AG04449 (cell line): Measurements from ENCODE around the gene SPIRE2.

ENCODE experiments used
- CTCF ChIA-PET: fragments of 350-600 bp; formaldehyde crosslinking; extraction: SDS; loops from one replicate; lab custom pipeline; 2021; ENCODE audit warnings: antibody characterized with exemption; lab: Yijun Ruan, JAX
- POLR2A ChIA-PET: fragments of 400-600, 350-600 bp; formaldehyde crosslinking; extraction: SDS; loops from one replicate; lab custom pipeline; 2020; ENCODE audit warnings: antibody characterized with exemption, inconsistent platforms; lab: Yijun Ruan, JAX
- DNase-seq: peaks from one replicate; pipeline ENCODE4 v3.0.0-alpha.2; 2010; ENCODE audit warnings: low read depth, low spot score
- H3K4me3 ChIP-seq: 2 replicates; pipeline ENCODE4 v1.5.1; 2011; ENCODE audit warnings: low read depth, mild to moderate bottlenecking, control low read depth, low read length
- TF ChIP-seq, protein P1 (sequence below): IDR thresholded peaks from one replicate; pipeline ENCODE4 v1.5.1; 2011; ENCODE audit warnings: mild to moderate bottlenecking, moderate library complexity, low read length, control low read depth, inconsistent platforms; ENCODE audit not compliant: insufficient read depth; ENCODE audit errors: missing control alignments

Gene SPIRE2

DNA sequence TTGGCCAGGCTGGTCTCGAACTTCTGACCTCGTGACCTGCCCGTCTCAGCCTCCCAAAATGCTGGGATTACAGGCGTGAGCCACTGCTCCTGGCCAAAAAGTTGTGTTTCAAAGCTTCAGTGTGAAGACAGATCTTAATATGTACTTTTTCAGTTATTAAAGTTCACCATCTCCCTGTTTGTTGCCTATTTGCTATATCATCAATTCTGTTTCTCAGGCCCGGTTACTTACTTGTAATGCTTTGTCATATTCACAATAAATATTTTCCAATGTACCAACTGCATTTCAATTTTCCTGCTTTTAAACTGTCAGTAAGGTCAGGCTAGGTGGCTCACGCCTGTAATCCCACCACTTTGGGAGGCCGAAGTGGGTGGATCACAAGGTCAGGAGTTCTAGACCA, 34.3 kb upstream of the SPIRE2 start:
- no peak overlapping the region for H3K4me3 ChIP-seq
- ChIA-PET CTCF (interaction anchor here (0.5 to 7.5 kb wide), 15 partner anchors 8 to 110 kb away, joined by 3 to 101 read pairs (median 4); partner anchors contain the start of gene SPATA2L), POLR2A (no interaction called here)
- no peak for DNase-seq
- TF ChIP-seq, protein P1, sequence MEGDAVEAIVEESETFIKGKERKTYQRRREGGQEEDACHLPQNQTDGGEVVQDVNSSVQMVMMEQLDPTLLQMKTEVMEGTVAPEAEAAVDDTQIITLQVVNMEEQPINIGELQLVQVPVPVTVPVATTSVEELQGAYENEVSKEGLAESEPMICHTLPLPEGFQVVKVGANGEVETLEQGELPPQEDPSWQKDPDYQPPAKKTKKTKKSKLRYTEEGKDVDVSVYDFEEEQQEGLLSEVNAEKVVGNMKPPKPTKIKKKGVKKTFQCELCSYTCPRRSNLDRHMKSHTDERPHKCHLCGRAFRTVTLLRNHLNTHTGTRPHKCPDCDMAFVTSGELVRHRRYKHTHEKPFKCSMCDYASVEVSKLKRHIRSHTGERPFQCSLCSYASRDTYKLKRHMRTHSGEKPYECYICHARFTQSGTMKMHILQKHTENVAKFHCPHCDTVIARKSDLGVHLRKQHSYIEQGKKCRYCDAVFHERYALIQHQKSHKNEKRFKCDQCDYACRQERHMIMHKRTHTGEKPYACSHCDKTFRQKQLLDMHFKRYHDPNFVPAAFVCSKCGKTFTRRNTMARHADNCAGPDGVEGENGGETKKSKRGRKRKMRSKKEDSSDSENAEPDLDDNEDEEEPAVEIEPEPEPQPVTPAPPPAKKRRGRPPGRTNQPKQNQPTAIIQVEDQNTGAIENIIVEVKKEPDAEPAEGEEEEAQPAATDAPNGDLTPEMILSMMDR = no peak

DNA sequence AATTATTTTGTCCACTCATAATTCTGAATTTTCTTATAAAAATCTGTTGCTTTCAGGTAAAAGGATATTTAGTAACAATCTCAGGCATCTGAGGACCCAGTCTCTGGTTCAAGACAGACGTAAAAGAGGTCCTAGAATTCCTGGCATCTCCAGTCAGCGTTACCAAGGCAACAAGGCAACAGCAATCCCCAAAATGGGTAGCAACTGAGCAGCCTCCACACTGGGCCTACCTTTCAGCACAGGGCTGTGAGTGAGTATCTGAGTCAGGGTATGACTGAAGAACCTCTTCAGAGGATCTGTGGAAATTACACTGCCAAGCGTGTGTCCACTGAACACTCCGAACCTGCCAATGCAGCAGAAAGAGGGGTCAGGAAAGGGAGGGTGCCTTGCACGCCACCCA, 32.6 kb upstream of the SPIRE2 start:
- POLR2A ChIA-PET = no interaction called here
- no peak overlapping the region for H3K4me3 ChIP-seq
- CTCF ChIA-PET = interaction anchor here (4.3 to 7.5 kb wide), 2 partner anchors 89 to 96 kb away, joined by 46 to 101 read pairs; partner anchors contain the start of gene SPATA2L
- no peak for DNase-seq
- TF ChIP-seq, protein P1 = no peak

DNA sequence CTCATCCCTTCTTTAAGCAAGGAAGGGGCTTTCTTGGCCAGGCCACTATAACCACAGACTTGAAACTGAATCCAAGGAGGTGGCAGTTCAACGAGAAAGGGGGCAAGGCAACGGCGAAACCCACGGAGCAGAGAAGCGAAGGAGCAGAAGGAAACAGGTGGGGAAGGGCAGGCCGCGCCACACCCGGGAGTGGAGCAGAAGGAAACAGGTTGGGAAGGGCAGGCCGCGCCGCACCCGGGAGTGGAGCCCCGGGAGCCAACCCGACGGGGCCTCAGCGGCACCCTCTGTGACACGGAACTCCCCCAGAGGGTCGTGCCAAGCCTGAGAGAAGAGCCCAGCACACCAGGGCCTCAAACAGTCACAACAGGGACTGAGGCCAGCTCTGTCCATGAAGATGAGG, 32.2 kb upstream of the SPIRE2 start:
- POLR2A ChIA-PET = no interaction called here
- no peak for DNase-seq
- H3K4me3 ChIP-seq = no peak overlapping the region
- TF ChIP-seq, protein P1 = no peak
- CTCF ChIA-PET = interaction anchor here (1.7 kb wide), 1 partner anchor 90 kb away, joined by 3 read pairs; no protein-coding TSS in a partner anchor

DNA sequence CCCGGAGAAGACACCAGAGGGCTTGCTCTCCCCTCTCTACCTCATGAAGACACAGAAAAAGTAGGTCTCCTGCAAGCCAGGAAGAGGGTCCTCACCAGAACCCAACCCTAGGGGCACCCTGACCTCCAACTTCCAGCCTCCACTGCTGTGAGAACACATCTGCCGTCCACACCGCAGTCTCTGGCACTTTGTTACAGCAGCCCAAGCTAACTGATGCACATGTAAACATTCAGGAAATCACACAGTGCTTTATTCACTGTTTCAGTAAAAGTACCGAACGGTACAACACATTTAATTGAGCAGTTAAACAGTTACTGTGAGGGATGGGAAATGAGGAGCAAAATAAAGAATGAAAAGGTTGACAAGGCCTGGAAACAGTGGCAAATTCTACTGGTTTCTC, 30.1 kb upstream of the SPIRE2 start:
- POLR2A ChIA-PET = no interaction called here
- TF ChIP-seq, protein P1 = no peak
- no peak overlapping the region for H3K4me3 ChIP-seq
- no peak for DNase-seq
- CTCF ChIA-PET = interaction anchor here (1.3 kb wide), 1 partner anchor 62 kb away, joined by 3 read pairs; no protein-coding TSS in a partner anchor

DNA sequence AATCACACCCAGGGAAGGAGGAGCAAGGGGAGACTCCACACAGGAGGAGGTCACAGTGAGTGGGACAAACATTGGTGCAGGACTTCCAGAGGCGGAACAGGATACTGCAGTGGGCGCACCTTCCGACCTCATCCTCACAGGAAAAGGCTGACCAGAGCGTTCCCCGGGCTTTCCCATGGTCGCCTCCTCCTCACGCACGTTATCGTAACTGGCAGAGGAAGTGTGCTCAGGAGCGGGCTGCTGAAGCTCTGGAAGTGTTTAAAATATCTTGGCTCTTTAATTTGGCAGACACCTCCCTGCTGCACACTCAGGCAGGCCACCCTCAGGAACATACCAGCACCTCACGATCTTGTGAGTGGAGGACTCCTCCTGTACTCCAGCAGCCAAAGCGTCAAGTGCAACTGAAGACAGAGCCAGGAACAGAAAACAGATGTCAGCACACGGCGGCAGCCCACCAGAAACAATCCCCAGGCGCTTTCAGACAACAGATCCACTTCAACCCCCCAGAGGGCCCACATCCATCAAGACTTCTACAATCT, 29.4 kb upstream of the SPIRE2 start:
- TF ChIP-seq, protein P1 = no peak
- no peak for DNase-seq
- CTCF ChIA-PET = interaction anchor here (1.3 kb wide), 1 partner anchor 99 kb away, joined by 4 read pairs; no protein-coding TSS in a partner anchor
- POLR2A ChIA-PET = no interaction called here
- H3K4me3 ChIP-seq = no peak overlapping the region

DNA sequence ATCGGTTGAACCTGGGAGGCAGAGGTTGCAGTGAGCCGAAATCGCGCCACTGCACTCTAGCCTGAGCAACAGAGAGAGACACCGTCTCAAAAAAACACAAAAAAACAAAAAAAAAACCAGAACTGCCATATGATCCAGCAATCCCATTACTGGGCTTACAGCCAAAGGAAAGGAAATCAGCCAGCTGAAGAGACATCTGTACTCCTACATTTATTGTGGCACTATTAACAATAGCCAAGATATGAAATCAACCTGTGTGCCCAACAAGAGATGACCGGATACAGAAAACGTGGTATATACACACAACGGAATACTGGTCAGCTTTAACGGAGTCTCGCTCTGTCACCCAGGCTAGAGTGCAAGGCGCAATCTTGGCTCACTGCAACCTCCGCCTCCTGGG, 26.5 kb upstream of the SPIRE2 start:
- TF ChIP-seq, protein P1 = no peak
- ChIA-PET POLR2A (no interaction called here), CTCF (interaction anchor here (1.0 to 5.8 kb wide), 3 partner anchors 10 to 102 kb away, joined by 4 to 48 read pairs (median 6); no protein-coding TSS in a partner anchor)
- no peak for DNase-seq
- no peak overlapping the region for H3K4me3 ChIP-seq
